Nephron (organoid): ENCODE data around the gene DNAJB12.
A peak's percentile ranks its signal among the peaks of the same experiment; 100 is the strongest.

Source experiments
- H3K27ac Mint-ChIP-seq, 3 experiments: 2 replicates each; pipeline ENCODE4 v1.8.0; 2020; ENCODE audit warnings: mixed read lengths in 3 of 3, mild to moderate bottlenecking in 2 of 3, moderate library complexity in 1 of 3
- H3K27me3 Mint-ChIP-seq: 2 replicates; pipeline ENCODE4 v1.8.0; 2021; ENCODE audit warnings: low read depth, mild to moderate bottlenecking, moderate library complexity, mixed read lengths
- H3K36me3 Mint-ChIP-seq: 2 replicates; pipeline ENCODE4 v1.8.0; 2020; ENCODE audit warnings: low read depth, mixed read lengths
- H3K4me1 Mint-ChIP-seq: 2 replicates; pipeline ENCODE4 v1.8.0; 2020; ENCODE audit warnings: mixed read lengths
- H3K4me3 Mint-ChIP-seq, 3 experiments: 2 replicates each; pipeline ENCODE4 v1.8.0; 2020; ENCODE audit warnings: mild to moderate bottlenecking in 3 of 3, mixed read lengths in 3 of 3, moderate library complexity in 2 of 3
- H3K9me3 Mint-ChIP-seq: 2 replicates; pipeline ENCODE4 v1.8.0; 2020; ENCODE audit warnings: mixed read lengths
- TF ChIP-seq, protein P1 (sequence below), 3 experiments: fragments of 200-600 bp; sonication (generic); IDR thresholded peaks; one replicate each; pipeline ENCODE4 v1.5.0; 2021; ENCODE audit warnings: antibody characterized with exemption in 3 of 3; ENCODE audit not compliant: unreplicated experiment in 3 of 3

DNAJB12 gene

GRCh38 chr10:72318418-72319262, 36.1 kb downstream of the DNAJB12 start:
- Mint-ChIP-seq H3K4me1 (peaks cover 64% of the 10 kb centered on the region), H3K4me3 (peak overlapping the region; percentile 14 to 67 (median 53)), H3K27me3 (no peaks in the 10 kb centered on the region), H3K27ac (peak overlapping the region; percentile 69 to 84 (median 71)), H3K9me3 (no peaks in the 10 kb centered on the region), H3K36me3 (no peaks in the 10 kb centered on the region)
- TF ChIP-seq, protein P1, sequence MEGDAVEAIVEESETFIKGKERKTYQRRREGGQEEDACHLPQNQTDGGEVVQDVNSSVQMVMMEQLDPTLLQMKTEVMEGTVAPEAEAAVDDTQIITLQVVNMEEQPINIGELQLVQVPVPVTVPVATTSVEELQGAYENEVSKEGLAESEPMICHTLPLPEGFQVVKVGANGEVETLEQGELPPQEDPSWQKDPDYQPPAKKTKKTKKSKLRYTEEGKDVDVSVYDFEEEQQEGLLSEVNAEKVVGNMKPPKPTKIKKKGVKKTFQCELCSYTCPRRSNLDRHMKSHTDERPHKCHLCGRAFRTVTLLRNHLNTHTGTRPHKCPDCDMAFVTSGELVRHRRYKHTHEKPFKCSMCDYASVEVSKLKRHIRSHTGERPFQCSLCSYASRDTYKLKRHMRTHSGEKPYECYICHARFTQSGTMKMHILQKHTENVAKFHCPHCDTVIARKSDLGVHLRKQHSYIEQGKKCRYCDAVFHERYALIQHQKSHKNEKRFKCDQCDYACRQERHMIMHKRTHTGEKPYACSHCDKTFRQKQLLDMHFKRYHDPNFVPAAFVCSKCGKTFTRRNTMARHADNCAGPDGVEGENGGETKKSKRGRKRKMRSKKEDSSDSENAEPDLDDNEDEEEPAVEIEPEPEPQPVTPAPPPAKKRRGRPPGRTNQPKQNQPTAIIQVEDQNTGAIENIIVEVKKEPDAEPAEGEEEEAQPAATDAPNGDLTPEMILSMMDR (IDR thresholded peaks at IDR 0.05; ENCODE audit: unreplicated experiment in 3 of 3) = no peak

DNA sequence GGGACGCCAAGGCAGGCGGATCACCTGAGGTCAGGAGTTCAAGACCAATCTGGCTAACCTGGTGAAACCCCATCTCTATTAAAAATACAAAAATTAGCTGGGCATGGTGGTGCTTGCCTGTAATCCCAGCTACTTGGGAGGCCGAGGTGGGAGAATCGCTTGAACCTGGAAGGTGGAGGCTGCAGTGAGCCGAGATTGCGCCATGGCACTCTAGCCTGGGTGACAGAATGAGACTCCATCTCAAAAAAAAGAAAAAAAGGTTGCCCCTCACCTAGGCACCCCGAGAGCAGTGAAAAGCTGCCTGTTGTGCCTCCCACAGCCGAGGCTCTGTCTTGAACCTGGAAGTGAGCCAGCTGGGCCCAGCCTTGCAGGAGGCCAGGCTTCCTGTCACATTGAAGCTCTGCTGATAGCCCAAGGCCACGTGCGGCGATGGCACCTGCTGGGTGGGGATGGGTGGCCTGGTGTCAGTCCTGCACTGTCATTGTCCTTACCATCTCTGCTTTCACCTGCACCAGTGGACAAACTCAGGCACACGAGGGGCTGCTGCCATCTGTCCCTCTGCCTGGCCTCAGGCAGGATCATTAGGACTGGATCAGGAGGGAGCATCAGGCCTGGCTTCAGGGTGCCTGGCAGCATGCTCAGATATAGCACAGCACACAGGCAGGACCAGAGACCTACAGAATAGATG, 37.8 kb downstream of the DNAJB12 start:
- no peaks in the 10 kb centered on the region for H3K27me3 Mint-ChIP-seq
- H3K27ac Mint-ChIP-seq = peak overlapping the region; percentile 60 to 87 (median 80)
- no peaks in the 10 kb centered on the region for H3K36me3 Mint-ChIP-seq
- H3K4me3 Mint-ChIP-seq = peak overlapping the region in 1 of 3 experiments; percentile 27
- TF ChIP-seq, protein P1 (IDR thresholded peaks at IDR 0.05; ENCODE audit: unreplicated experiment in 3 of 3) = no peak
- H3K4me1 Mint-ChIP-seq = peaks cover 57% of the 10 kb centered on the region
- H3K9me3 Mint-ChIP-seq = no peaks in the 10 kb centered on the region

DNA sequence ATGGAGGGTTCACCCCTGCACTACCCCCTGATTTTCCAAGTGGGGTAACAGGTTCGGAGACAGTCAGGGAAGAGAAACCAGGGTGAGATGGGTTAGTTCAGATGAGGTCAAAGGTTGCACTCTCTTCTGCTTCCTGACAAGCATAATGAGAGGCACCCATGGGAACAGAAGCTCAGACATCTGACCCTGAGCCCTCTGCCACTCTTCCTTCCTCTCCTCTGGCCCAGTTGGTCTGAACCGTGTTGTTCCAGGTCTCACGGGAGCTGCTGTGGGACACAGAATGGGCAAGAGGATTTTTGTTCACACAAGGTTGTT, 38.4 kb downstream of the DNAJB12 start:
- Mint-ChIP-seq H3K4me1 (peaks cover 55% of the 10 kb centered on the region), H3K4me3 (peak overlapping the region in 1 of 3 experiments; percentile 33), H3K9me3 (no peaks in the 10 kb centered on the region), H3K27ac (peak overlapping the region; percentile 83 to 88 (median 84)), H3K27me3 (no peaks in the 10 kb centered on the region), H3K36me3 (no peaks in the 10 kb centered on the region)
- TF ChIP-seq, protein P1 (IDR thresholded peaks at IDR 0.05; ENCODE audit: unreplicated experiment in 3 of 3) = no peak

DNA sequence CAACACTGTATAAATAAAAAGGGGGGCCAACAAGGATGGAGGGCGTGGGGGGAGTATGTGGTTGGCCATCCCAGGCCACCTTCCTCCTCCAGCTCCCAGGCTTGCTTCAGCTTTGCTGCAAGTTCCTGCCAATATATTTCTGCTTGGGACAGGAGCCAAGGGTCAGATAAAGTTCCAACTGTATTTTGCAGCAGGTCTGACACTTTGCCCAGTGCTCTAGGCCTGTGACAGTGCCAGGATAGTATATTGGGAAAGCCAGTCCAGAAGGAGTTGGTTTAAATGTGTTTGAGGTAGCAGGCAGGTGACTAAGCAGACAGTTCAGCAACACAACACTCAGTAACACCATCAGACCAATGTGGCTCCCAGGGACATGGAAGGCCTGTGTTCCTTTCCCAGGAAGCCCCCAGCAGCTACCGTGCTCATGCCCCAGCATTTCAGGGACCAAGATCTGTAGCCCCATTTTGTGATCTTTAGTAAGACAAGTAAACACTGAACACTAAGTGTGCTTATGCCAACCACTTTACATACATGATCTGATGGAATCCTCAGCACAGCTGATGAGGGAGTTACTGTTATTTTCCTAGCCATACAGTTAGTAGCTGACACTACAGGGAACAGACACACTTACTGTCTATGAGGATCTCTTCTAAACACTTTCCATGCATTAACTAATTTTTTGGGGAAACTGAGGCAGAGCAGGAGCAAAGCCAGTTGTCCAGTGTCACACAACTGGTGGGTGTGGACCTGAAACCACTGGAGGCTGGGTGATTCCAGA, 38.9 kb downstream of the DNAJB12 start:
- peaks cover 51% of the 10 kb centered on the region for H3K4me1 Mint-ChIP-seq
- no peaks in the 10 kb centered on the region for H3K9me3 Mint-ChIP-seq
- H3K4me3 Mint-ChIP-seq = peak overlapping the region in 2 of 3 experiments; percentile 29 to 33
- TF ChIP-seq, protein P1 (IDR thresholded peaks at IDR 0.05; ENCODE audit: unreplicated experiment in 3 of 3) = no peak
- no peaks in the 10 kb centered on the region for H3K36me3 Mint-ChIP-seq
- H3K27ac Mint-ChIP-seq = peak overlapping the region; percentile 83 to 88 (median 84)
- H3K27me3 Mint-ChIP-seq = no peaks in the 10 kb centered on the region

- TF ChIP-seq, protein P1 (IDR thresholded peaks at IDR 0.05; ENCODE audit: unreplicated experiment in 3 of 3) = no peak
- no peaks in the 10 kb centered on the region for H3K27me3 Mint-ChIP-seq
- no peaks in the 10 kb centered on the region for H3K9me3 Mint-ChIP-seq
- H3K36me3 Mint-ChIP-seq = no peaks in the 10 kb centered on the region
- no peak overlapping the region for H3K4me3 Mint-ChIP-seq
- peaks cover 51% of the 10 kb centered on the region for H3K4me1 Mint-ChIP-seq
- H3K27ac Mint-ChIP-seq = peak overlapping the region; percentile 83 to 88 (median 84)
Observed at GRCh38 chr10:72315054-72315453, 39.7 kb downstream of the DNAJB12 start.
